Osteoblast (primary cell): ENCODE results near the gene GUCA2B. TPM values are rescaled to one million over a fixed set of nuclear protein-coding genes. Genes with fewer than 3 reads are reported as not detected.

Experiments
- DNase-seq: peaks from one replicate; pipeline ENCODE4 v3.0.0; 2011; ENCODE audit warnings: low spot score, mixed read lengths; ENCODE audit not compliant: insufficient read length; ENCODE audit errors: missing footprints
- H2AFZ ChIP-seq: 2 replicates; pipeline ENCODE4 v1.6.0; 2011; ENCODE audit warnings: mild to moderate bottlenecking, low read length
- H3K27ac ChIP-seq: 2 replicates; pipeline ENCODE4 v1.5.1; 2011; ENCODE audit warnings: mild to moderate bottlenecking, low read depth, low read length, moderate library complexity
- H3K27me3 ChIP-seq: 2 replicates; pipeline ENCODE4 v1.6.0; 2012; ENCODE audit warnings: mild to moderate bottlenecking, control low read depth, inconsistent platforms, low read length, moderate library complexity; ENCODE audit not compliant: insufficient read depth
- H3K36me3 ChIP-seq: 2 replicates; pipeline ENCODE4 v1.5.1; 2011; ENCODE audit warnings: mild to moderate bottlenecking, low read length, control low read depth, moderate library complexity; ENCODE audit not compliant: insufficient read depth
- H3K4me1 ChIP-seq: 2 replicates; pipeline ENCODE4 v1.5.1; 2011; ENCODE audit warnings: mild to moderate bottlenecking, low read length, control low read depth, moderate library complexity; ENCODE audit not compliant: insufficient read depth
- H3K4me2 ChIP-seq: 2 replicates; pipeline ENCODE4 v1.6.0; 2011; ENCODE audit warnings: mild to moderate bottlenecking, low read length; ENCODE audit not compliant: insufficient read depth
- H3K4me3 ChIP-seq: fragments of 200-600 bp; sonication (generic); 3 replicates; pipeline ENCODE4 v1.5.1; 2012; ENCODE audit warnings: mild to moderate bottlenecking, low read length, inconsistent platforms; ENCODE audit not compliant: insufficient read depth
- H3K79me2 ChIP-seq: 2 replicates; pipeline ENCODE4 v1.6.0; 2012; ENCODE audit warnings: mild to moderate bottlenecking, low read length, control low read depth, inconsistent platforms; ENCODE audit not compliant: insufficient read depth
- H3K9me3 ChIP-seq: 2 replicates; pipeline ENCODE4 v1.5.1; 2011; ENCODE audit warnings: low read depth, low read length, control low read depth
- H4K20me1 ChIP-seq: 2 replicates; pipeline ENCODE4 v1.6.0; 2012; ENCODE audit warnings: mild to moderate bottlenecking, low read length, control low read depth; ENCODE audit not compliant: insufficient read depth
- CTCF ChIP-seq: IDR thresholded peaks from 2 replicates; pipeline ENCODE4 v1.5.1; 2011; ENCODE audit warnings: mild to moderate bottlenecking, low read depth, low read length, moderate library complexity; ENCODE audit errors: extremely low read depth
- total RNA-seq: library from RNA; depleted of rRNA; stranded (reverse); fragments of >200 nt; gene quantifications from 2 replicates; pipeline ENCODE4 v1.2.3, GENCODE V29; 2012

The GUCA2B gene
- total RNA-seq, 1 donor = not detected

GRCh38 chr1:42183957-42184268 lies 30.7 kb downstream of the GUCA2B start:
- no peak for TF ChIP-seq CTCF
- Histone ChIP-seq H3K79me2 (no peaks in the 10 kb centered on the region), H2AFZ (no peak overlapping the region), H3K27ac (no peak overlapping the region), H3K9me3 (no peaks in the 10 kb centered on the region), H3K4me3 (no peak overlapping the region), H4K20me1 (peaks cover 10% of the 10 kb centered on the region), H3K4me1 (peaks cover 21% of the 10 kb centered on the region), H3K4me2 (no peak overlapping the region), H3K27me3 (no peaks in the 10 kb centered on the region), H3K36me3 (peaks cover 10% of the 10 kb centered on the region)
- DNase-seq = no peak

GRCh38 chr1:42184616-42185015 lies 31.4 kb downstream of the GUCA2B start:
- Histone ChIP-seq H2AFZ (no peak overlapping the region), H3K27ac (no peak overlapping the region), H3K9me3 (no peaks in the 10 kb centered on the region), H3K4me3 (no peak overlapping the region), H4K20me1 (peaks cover 6% of the 10 kb centered on the region), H3K4me2 (no peak overlapping the region), H3K4me1 (peaks cover 14% of the 10 kb centered on the region), H3K79me2 (no peaks in the 10 kb centered on the region), H3K36me3 (peaks cover 13% of the 10 kb centered on the region), H3K27me3 (no peaks in the 10 kb centered on the region)
- TF ChIP-seq CTCF = no peak
- DNase-seq = peak; percentile 5

GRCh38 chr1:42186152-42186551 lies 32.9 kb downstream of the GUCA2B start:
- peak; percentile 93 for DNase-seq
- peaks cover 10% of the 10 kb centered on the region for H3K4me1 ChIP-seq
- H3K9me3 ChIP-seq = no peaks in the 10 kb centered on the region
- no peaks in the 10 kb centered on the region for H4K20me1 ChIP-seq
- peak overlapping the region; percentile 7 for H3K27ac ChIP-seq
- no peak overlapping the region for H2AFZ ChIP-seq
- no peak overlapping the region for H3K4me3 ChIP-seq
- H3K36me3 ChIP-seq = peaks cover 9% of the 10 kb centered on the region
- peak overlapping the region; percentile 29 for H3K4me2 ChIP-seq
- no peaks in the 10 kb centered on the region for H3K79me2 ChIP-seq
- no peak for TF ChIP-seq CTCF
- no peaks in the 10 kb centered on the region for H3K27me3 ChIP-seq

GRCh38 chr1:42189931-42190853 lies 37.0 kb downstream of the GUCA2B start:
- H3K4me3 ChIP-seq = no peak overlapping the region
- no peaks in the 10 kb centered on the region for H4K20me1 ChIP-seq
- no peaks in the 10 kb centered on the region for H3K9me3 ChIP-seq
- H3K27me3 ChIP-seq = no peaks in the 10 kb centered on the region
- H3K79me2 ChIP-seq = no peaks in the 10 kb centered on the region
- H3K4me2 ChIP-seq = no peak overlapping the region
- H3K4me1 ChIP-seq = peaks cover 10% of the 10 kb centered on the region
- no peak for DNase-seq
- peaks cover 10% of the 10 kb centered on the region for H3K36me3 ChIP-seq
- H3K27ac ChIP-seq = no peak overlapping the region
- H2AFZ ChIP-seq = no peak overlapping the region
- no peak for TF ChIP-seq CTCF
